ENCODE data around the gene CEP43.
"Not testable (repeated sequence)": the region's sequence is repeated elsewhere in the genome, so short reads cannot be mapped to it uniquely, and the experiment has no call there.

CEP43 gene

GRCh38 chr6:166999145-166999883, at the start of gene CEP43:
Gene CEP43 (plus strand): TSS chr6:166999397. CDS start chr6:166999413, 16 bp downstream.
- TF ChIP-seq, protein P1, sequence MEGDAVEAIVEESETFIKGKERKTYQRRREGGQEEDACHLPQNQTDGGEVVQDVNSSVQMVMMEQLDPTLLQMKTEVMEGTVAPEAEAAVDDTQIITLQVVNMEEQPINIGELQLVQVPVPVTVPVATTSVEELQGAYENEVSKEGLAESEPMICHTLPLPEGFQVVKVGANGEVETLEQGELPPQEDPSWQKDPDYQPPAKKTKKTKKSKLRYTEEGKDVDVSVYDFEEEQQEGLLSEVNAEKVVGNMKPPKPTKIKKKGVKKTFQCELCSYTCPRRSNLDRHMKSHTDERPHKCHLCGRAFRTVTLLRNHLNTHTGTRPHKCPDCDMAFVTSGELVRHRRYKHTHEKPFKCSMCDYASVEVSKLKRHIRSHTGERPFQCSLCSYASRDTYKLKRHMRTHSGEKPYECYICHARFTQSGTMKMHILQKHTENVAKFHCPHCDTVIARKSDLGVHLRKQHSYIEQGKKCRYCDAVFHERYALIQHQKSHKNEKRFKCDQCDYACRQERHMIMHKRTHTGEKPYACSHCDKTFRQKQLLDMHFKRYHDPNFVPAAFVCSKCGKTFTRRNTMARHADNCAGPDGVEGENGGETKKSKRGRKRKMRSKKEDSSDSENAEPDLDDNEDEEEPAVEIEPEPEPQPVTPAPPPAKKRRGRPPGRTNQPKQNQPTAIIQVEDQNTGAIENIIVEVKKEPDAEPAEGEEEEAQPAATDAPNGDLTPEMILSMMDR (IDR thresholded peaks at IDR 0.05; ENCODE audit: low read depth, low read length), result no peak
- H3K4me3 ChIP-seq (replicated peaks in 1 of 2; ENCODE audit: low read depth in 2 of 2, low read length in 2 of 2), result peak within 1 kb of the TSS; percentile 87 to 100
- peak; percentile 95 to 98 for DNase-seq (ENCODE audit: low read depth in 2 of 2)

GRCh38 chr6:166949528-166950442, 49.4 kb upstream of the CEP43 start:
- no peak for DNase-seq (ENCODE audit: low read depth in 2 of 2)
- TF ChIP-seq, protein P1 (IDR thresholded peaks at IDR 0.05; ENCODE audit: low read depth, low read length), result no peak
- no peak overlapping the region for H3K4me3 ChIP-seq (replicated peaks in 1 of 2; ENCODE audit: low read depth in 2 of 2, low read length in 2 of 2)

GRCh38 chr6:166950443-166950821, 48.8 kb upstream of the CEP43 start:
- TF ChIP-seq, protein P1 (IDR thresholded peaks at IDR 0.05; ENCODE audit: low read depth, low read length), result no peak
- DNase-seq (ENCODE audit: low read depth in 2 of 2), result no peak
- H3K4me3 ChIP-seq (replicated peaks in 1 of 2; ENCODE audit: low read depth in 2 of 2, low read length in 2 of 2), result no peak overlapping the region

DNA sequence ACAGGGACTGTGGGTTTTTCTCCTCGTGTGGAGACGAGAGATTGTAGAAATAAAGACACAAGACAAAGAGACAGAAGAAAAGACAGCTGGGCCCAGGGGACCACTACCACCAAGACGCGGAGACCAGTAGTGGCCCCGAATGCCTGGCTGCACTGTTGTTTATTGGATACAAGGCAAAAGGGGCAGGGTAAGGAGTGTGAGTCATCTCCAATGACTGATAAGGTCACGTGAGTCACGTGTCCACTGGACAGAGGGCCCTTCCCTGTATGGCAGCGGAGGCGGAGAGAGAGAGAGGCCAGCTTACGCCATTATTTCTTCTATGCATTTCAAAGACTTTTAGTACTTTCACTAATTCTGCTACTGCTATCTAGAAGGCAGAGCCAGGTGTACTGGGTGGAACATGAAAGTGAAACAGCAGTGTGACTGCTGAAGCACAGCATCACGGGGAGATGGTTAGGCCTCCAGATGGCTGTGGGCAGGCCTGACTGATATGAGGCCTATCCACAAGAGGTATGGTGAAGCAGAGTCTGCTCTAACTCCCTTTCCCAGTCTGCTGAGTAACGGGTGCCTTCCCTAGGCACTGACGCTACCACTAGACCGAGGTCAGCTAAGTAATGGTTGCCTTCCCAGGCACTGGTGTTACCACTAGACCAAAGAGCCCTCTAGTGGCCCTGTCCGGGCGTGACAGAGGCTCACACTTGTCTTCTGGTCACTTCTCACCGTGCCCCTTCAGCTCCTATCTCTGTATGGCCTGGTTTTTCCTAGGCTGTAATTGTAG, 48.1 kb upstream of the CEP43 start:
- not testable (repeated sequence) for H3K4me3 ChIP-seq (replicated peaks in 1 of 2; ENCODE audit: low read depth in 2 of 2, low read length in 2 of 2)
- TF ChIP-seq, protein P1 (IDR thresholded peaks at IDR 0.05; ENCODE audit: low read depth, low read length), result peak; percentile 67

GRCh38 chr6:166951670-166952060, 47.5 kb upstream of the CEP43 start:
- no peak for DNase-seq (ENCODE audit: low read depth in 2 of 2)
- H3K4me3 ChIP-seq (replicated peaks in 1 of 2; ENCODE audit: low read depth in 2 of 2, low read length in 2 of 2), result no peak overlapping the region
- TF ChIP-seq, protein P1 (IDR thresholded peaks at IDR 0.05; ENCODE audit: low read depth, low read length), result no peak

More for the DNA sequence above, 48.1 kb upstream of the CEP43 start:
- DNase-seq (ENCODE audit: low read depth in 2 of 2), result peak; percentile 51 to 74

DNA sequence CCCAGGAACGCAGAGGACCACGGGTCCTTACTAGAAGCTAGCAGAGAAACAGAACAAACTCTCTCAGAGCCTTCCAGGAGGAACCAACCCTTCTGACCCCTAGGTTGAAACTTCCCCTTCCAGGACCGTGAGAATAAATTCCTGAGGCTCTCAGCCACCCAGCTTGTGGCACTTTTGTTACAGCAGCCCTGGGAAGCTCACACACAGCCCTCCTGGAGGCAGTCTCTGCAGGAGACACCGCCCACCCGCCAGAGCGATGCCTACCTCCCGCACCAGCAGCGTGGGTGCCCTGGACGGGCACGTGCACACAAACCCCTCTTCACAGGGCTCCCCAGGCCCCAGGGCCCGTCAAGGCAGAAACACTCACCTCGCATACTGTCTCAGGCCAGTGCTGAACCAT, 47.1 kb upstream of the CEP43 start:
- H3K4me3 ChIP-seq (replicated peaks in 1 of 2; ENCODE audit: low read depth in 2 of 2, low read length in 2 of 2), result no peak overlapping the region
- DNase-seq (ENCODE audit: low read depth in 2 of 2), result no peak
- TF ChIP-seq, protein P1 (IDR thresholded peaks at IDR 0.05; ENCODE audit: low read depth, low read length), result no peak

Measured in cardiac fibroblast (primary cell).